AG04450 (cell line): ENCODE data around the gene ZNF674. TPM values are rescaled to one million over a fixed set of nuclear protein-coding genes. Genes with fewer than 3 reads are reported as not detected.

Source experiments
- CTCF ChIA-PET: fragments of 300-600, 350-600 bp; formaldehyde crosslinking; extraction: SDS; loops from one replicate; lab custom pipeline; 2022; ENCODE audit warnings: antibody characterized with exemption, inconsistent platforms; lab: Charles Lee
- POLR2A ChIA-PET: fragments of 350-600 bp; formaldehyde crosslinking; extraction: SDS; loops from one replicate; lab custom pipeline; 2021; ENCODE audit warnings: antibody characterized with exemption, inconsistent platforms; lab: Yijun Ruan, JAX
- DNase-seq: peaks from one replicate; pipeline ENCODE4 v3.0.0-alpha.2; 2011; ENCODE audit warnings: low read depth, low spot score
- H3K27ac ChIP-seq: one replicate; pipeline ENCODE4 v1.5.1; 2012; ENCODE audit warnings: low read depth, low read length, control low read depth
- H3K27me3 ChIP-seq: one replicate; pipeline ENCODE4 v1.6.0; 2012; ENCODE audit warnings: low read length; ENCODE audit not compliant: control insufficient read depth, insufficient read depth
- H3K4me3 ChIP-seq: 2 replicates; pipeline ENCODE4 v1.5.1; 2011; ENCODE audit warnings: mild to moderate bottlenecking, low read depth, low read length, control low read depth
- H3K9me3 ChIP-seq: 2 replicates; pipeline ENCODE4 v1.5.1; 2012; ENCODE audit warnings: low read length; ENCODE audit not compliant: control insufficient read depth, insufficient read depth
- CTCF ChIP-seq: IDR thresholded peaks from 2 replicates; pipeline ENCODE4 v1.5.1; 2011; ENCODE audit warnings: low read depth, low read length, control low read depth, inconsistent platforms
- polyA plus RNA-seq: library from polyadenylated mRNA; depleted of rRNA; stranded (reverse); fragments of >200 nt; gene quantifications from 2 replicates; pipeline ENCODE4 v1.2.3, GENCODE V29; 2011

The ZNF674 gene
- polyA plus RNA-seq, 1 experiment = 4.1 TPM

DNA sequence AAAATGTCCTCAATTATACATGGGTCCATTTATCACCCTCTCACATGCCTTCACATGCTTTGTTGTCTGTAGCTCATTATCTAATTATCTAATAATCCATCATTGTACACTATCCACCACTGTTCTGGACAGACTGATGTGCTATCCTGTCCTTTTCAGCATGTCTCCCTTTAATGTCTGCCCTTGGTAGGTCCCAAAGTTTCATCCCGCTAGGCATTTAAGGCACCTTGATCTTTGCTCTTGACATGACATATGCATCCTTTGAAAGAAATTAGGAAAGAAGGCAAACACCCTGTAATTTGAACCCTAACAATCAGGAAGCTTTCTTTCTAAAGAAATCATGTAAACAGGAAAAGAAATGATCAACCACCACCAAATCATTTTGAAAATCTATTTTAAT is 34.0 kb upstream of the ZNF674 start:
- no peak for DNase-seq
- no peak overlapping the region for H3K27ac ChIP-seq
- ChIA-PET POLR2A (no interaction called here), CTCF (interaction anchor here (2.0 kb wide), 1 partner anchor 63 kb away, joined by 6 read pairs; no protein-coding TSS in a partner anchor)
- no peaks in the 10 kb centered on the region for H3K27me3 ChIP-seq
- no peaks in the 10 kb centered on the region for H3K9me3 ChIP-seq
- TF ChIP-seq CTCF = no peak
- H3K4me3 ChIP-seq = no peak overlapping the region

- Histone ChIP-seq H3K27ac (no peak overlapping the region), H3K4me3 (no peak overlapping the region), H3K27me3 (no peaks in the 10 kb centered on the region), H3K9me3 (no peaks in the 10 kb centered on the region)
- no peak for DNase-seq
- no peak for TF ChIP-seq CTCF
- ChIA-PET CTCF (interaction anchor here (1.1 to 2.0 kb wide), 2 partner anchors 65 to 219 kb away, joined by 3 to 6 read pairs; no protein-coding TSS in a partner anchor), POLR2A (interaction anchor here (0.5 kb wide), 1 partner anchor 178 kb away, joined by 5 read pairs; no protein-coding TSS in a partner anchor)
Measured at GRCh38 chrX:46577221-46578005, 32.2 kb upstream of the ZNF674 start.

DNA sequence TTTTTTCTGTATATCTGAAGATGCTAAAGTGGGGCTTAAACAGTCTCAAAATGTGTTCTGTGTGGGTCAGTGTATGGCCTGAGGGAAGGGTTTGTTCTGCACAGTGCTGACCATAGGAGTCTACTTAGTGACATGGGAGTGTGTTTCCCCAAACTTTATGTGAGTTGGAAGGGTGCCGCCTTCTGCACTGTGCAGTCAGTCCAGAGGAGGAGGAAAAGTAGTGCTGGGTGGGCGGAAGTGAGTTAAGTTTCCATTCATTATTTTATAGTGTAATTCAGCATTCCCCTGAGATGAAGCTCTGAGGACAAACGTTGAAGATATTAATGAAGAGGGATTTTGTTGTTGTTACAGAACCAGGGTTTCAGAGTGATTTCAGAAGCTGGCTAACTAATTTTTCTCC is 31.2 kb upstream of the ZNF674 start:
- H3K4me3 ChIP-seq = peak overlapping the region; percentile 27; the same call in 1 of the 2 replicates
- CTCF ChIA-PET = no interaction called here
- no peaks in the 10 kb centered on the region for H3K27me3 ChIP-seq
- POLR2A ChIA-PET = interaction anchor here (0.5 to 0.6 kb wide), 2 partner anchors 179 to 768 kb away, joined by 3 to 5 read pairs; no protein-coding TSS in a partner anchor
- no peak overlapping the region for H3K27ac ChIP-seq
- no peaks in the 10 kb centered on the region for H3K9me3 ChIP-seq
- DNase-seq = no peak
- TF ChIP-seq CTCF = no peak

- Histone ChIP-seq H3K9me3 (no peaks in the 10 kb centered on the region), H3K4me3 (peak overlapping the region; percentile 62), H3K27me3 (no peaks in the 10 kb centered on the region), H3K27ac (no peak overlapping the region)
- DNase-seq = no peak
- POLR2A ChIA-PET = interaction anchor here (0.6 kb wide), 1 partner anchor 768 kb away, joined by 3 read pairs; no protein-coding TSS in a partner anchor
- CTCF ChIA-PET = no interaction called here
- no peak for TF ChIP-seq CTCF
Measured at GRCh38 chrX:46575991-46576392, 30.8 kb upstream of the ZNF674 start.

DNA sequence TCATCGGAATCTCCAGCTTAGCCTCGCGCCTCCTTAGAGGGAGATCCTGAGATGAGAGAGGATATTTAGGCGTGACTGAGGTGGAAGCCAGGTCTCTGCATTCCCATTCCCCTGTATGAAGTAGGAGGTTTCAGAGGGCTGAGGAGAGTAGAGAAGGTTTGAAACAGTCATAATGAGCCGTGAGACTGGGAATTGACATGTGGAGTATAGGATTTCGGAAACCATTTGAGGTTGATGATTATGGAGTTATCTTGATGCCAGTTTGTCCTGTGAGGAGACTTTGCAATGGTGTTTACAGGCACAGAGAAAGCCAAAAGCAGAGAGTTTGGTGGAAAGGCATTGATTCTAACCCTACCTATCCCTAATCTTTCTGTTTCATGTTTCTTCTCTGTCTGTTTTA is 30.4 kb upstream of the ZNF674 start:
- TF ChIP-seq CTCF = no peak
- POLR2A ChIA-PET = interaction anchor here (0.6 kb wide), 1 partner anchor 767 kb away, joined by 3 read pairs; no protein-coding TSS in a partner anchor
- no peak for DNase-seq
- CTCF ChIA-PET = no interaction called here
- Histone ChIP-seq H3K27ac (no peak overlapping the region), H3K27me3 (no peaks in the 10 kb centered on the region), H3K9me3 (no peaks in the 10 kb centered on the region), H3K4me3 (peak overlapping the region; percentile 62)
